ENCODE results near the gene FBXO28.

DNA sequence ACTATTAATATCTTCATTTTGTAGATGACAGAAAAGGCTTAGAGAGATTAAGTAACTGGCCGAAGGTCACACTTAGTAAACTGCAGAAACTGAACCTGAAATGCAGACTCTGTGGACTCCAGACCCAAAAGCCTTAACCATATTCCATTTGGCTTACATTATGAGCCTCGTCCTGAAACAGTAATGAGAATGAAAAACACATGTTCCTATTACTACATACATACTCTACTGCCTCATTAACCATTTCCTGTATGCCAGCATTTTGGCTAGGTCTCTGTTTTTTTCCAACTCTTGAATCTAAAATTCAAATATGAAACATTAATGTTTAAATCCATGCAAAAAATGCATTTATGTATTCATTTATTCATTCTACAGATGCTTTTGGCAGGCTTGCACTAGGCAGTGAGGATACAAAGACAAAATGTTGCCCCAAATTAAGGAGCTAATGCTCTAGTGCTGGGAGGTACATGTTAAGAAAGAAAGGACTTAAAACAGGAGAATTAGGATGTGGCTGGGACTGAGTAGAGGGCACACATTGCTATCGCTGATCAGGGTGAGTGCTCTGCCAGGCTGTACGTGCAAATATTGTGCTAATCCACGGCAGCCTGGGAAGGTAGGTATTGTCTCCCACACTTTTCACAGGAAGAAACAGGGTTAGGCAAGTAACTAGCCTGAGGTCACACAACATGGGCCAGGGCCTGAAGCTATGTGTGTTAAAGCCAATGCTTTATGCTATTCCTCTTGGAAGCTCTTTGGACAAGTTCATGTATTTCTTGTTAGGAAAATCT lies 83.1 kb downstream of the FBXO28 start:
- TF ChIP-seq, protein P1, sequence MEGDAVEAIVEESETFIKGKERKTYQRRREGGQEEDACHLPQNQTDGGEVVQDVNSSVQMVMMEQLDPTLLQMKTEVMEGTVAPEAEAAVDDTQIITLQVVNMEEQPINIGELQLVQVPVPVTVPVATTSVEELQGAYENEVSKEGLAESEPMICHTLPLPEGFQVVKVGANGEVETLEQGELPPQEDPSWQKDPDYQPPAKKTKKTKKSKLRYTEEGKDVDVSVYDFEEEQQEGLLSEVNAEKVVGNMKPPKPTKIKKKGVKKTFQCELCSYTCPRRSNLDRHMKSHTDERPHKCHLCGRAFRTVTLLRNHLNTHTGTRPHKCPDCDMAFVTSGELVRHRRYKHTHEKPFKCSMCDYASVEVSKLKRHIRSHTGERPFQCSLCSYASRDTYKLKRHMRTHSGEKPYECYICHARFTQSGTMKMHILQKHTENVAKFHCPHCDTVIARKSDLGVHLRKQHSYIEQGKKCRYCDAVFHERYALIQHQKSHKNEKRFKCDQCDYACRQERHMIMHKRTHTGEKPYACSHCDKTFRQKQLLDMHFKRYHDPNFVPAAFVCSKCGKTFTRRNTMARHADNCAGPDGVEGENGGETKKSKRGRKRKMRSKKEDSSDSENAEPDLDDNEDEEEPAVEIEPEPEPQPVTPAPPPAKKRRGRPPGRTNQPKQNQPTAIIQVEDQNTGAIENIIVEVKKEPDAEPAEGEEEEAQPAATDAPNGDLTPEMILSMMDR (IDR thresholded peaks at IDR 0.05), result no peak
- TF ChIP-seq POLR2A (IDR thresholded peaks at IDR 0.05) (no peak), EP300 (IDR thresholded peaks at IDR 0.05) (no peak), POLR2AphosphoS5 (IDR thresholded peaks at IDR 0.05) (no peak)

All from stomach (tissue), 4 donors.